DMS114 treated with DMSO at 0.1 percent for 48 hours (cell line): ENCODE results near the gene ZNF132.
A peak's percentile ranks its signal among the peaks of the same experiment; 100 is the strongest.
"Not testable (repeated sequence)": the region's sequence is repeated elsewhere in the genome, so short reads cannot be mapped to it uniquely, and the experiment has no call there.

Source experiments
- DNase-seq: peaks from one replicate; lab custom pipeline; 2025; ENCODE audit not compliant: unreplicated experiment; lab: John Stamatoyannopoulos, UW

Gene ZNF132

GRCh38 chr19:58468216-58468839 lies 28.4 kb upstream of the ZNF132 start:
- DNase-seq = no peak

DNA sequence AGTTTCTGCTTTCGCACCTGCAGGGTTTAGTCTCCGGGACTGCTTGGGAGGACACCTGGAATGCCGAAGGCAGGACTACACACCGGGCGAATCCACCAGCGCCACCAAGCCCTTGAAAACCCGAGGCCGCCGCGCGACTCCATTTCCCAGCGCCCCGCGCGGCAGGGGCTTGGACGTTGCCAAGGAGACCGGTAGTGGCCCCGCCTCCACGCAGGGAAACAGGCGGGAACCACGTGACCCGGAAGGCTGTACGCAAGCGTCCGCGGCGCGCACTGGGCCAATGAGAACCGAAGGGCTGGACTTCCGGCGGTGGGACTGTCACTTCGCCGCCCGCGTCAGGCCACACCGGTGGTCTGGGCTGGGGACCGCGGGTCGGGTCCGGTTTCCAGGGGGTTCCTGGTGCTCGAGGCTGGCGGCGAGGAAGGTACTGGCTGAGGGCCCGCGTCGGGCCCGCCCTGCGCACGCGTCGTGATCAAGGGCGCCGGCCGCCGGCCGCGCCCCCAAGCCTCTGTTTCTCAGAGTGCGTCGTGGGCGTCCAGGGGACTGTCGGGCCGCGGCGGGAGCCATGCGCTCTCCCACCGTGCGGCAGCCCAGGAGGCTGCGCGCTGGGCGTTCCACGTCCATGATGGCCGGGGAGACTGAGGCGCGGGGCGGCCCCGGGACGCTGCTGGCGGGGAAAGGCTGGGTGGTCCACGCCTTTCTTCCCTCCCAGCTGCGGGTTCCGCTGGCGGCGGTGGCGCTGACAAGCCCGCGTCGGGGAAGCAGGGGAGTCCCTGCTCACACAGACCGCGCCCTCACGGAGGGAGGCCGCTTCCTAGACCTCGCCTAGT lies 27.0 kb upstream of the ZNF132 start, which contains the start of gene ZNF324:
Gene ZNF324 (plus strand): TSS at position 321 of the 830 bp plus-strand sequence. CDS start 2,106 bp downstream, outside the sequence.
- peak; percentile 92 for DNase-seq

DNA sequence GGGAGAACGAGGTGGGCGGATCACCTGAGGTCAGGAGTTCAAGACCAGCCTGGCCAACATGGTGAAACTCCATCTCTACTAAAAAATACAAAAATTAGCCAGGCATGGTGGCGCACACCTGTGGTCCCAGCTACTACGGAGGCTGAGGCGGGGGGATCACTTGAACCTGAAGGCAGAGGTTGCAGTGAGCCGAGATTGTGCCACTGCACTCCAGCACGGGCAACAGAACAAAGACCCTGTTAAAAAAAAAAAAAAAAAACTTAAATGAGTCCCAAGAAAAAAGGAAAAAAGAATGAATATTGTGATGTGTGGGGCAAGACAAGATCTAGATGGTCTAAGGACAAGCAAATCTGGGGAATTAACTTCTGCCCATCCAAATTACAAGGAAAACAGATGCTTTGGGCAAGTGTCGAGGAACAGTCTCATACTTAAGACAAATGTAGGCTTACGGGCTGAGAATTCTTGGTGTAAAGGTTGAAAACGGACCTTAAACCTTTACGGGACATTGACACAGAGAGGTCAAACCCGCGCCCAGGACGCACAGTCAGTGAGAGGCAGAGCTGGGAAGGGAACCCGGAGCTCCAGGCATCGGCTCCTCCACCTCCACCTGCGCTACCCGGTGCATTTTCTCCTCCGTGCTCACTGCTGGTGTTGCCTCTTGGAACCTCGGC lies 26.3 kb upstream of the ZNF132 start:
- DNase-seq = no peak

- no peak for DNase-seq
Measured at GRCh38 chr19:58460039-58460438, 20.1 kb upstream of the ZNF132 start.

DNA sequence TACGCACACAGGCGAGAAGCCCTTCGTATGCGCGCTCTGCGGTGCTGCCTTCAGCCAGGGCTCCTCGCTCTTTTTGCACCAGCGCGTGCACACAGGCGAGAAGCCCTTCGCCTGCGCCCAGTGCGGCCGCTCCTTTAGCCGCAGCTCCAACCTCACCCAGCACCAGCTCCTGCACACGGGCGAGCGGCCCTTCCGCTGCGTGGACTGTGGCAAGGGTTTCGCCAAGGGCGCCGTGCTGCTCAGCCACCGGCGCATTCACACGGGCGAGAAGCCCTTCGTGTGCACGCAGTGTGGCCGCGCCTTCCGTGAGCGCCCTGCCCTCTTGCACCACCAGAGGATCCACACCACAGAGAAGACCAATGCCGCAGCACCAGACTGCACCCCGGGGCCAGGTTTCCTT lies 16.2 kb upstream of the ZNF132 start:
- no peak for DNase-seq

DNA sequence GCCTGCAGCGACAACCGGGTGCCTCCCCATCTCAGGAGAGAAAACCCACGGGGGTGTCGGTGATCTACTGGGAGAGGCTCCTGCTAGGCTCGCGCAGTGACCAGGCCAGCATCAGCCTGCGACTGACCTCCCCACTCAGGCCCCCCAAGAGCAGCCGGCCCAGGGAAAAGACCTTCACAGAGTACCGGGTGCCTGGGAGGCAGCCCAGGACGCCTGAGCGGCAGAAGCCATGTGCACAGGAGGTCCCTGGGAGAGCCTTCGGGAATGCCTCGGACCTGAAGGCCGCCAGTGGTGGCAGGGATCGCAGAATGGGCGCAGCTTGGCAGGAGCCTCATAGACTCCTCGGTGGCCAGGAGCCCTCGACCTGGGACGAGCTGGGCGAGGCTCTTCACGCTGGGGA lies 15.4 kb upstream of the ZNF132 start:
- no peak for DNase-seq

- no peak for DNase-seq
Measured at GRCh38 chr19:58453743-58454142, 13.8 kb upstream of the ZNF132 start.

DNA sequence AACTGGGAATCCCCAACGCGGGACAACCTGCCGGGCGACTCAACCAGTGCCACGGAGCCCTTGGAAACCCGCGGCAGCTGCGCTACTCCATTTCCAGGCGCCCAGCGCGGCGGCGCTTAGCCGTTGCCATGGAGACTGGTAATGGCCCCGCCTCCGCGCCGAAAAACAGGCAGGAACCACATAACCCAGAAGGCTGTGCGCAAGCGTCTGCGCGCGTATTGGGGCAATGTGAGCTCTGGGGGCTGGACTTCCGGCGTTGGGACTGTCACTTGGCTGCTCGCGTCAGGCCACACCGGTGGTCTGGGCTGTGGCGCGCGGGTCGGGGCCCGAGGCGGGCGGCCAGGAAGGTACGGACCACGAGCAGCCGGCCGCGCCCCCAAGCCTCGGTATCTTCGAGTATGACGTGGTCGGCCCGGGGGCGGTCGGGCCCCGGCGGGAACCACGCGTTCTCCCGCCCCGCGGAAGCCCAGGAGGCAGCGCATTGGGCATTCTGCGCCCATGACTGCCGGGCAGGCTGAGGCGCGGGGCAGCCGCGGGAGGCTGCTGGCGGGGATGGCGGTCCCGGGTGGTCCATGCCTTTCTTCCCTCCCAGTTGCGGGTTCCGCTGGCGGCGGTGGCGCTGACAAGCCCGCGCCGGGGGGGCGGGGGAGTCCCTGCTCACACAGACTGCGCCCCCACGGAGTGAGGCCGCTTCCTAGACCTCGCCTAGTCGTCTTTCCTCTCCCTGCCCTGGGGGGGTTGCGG lies 11.6 kb upstream of the ZNF132 start, which contains the start of gene ZNF324B:
Gene ZNF324B (plus strand): TSS at position 265 of the 744 bp plus-strand sequence. CDS start 2,080 bp downstream, outside the sequence.
- peak; percentile 94 for DNase-seq

- DNase-seq = no peak
Measured at GRCh38 chr19:58450856-58451357, 11.0 kb upstream of the ZNF132 start.

GRCh38 chr19:58449980-58450379 lies 10.0 kb upstream of the ZNF132 start:
- DNase-seq = not testable (repeated sequence)

DNA sequence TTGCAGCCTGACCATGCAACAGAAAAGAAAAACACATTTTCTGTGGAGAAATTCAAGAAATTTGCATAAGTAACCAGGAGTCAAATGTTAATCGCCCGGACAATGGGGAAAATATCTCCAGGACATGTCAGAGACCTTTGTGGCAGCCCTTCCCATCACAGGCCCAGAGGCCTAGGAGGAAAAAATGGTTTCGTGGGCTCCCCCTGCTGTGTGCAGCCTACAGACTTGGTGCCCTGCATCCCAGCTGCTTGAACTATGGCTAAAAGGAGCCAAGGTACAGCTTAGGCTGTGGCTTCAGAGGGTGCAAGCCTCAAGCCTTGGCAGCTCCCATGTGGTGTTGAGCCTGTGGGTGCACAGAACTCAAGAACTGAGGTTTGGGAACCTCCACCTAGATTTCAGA lies 8.9 kb upstream of the ZNF132 start:
- DNase-seq = not testable (repeated sequence)

DNA sequence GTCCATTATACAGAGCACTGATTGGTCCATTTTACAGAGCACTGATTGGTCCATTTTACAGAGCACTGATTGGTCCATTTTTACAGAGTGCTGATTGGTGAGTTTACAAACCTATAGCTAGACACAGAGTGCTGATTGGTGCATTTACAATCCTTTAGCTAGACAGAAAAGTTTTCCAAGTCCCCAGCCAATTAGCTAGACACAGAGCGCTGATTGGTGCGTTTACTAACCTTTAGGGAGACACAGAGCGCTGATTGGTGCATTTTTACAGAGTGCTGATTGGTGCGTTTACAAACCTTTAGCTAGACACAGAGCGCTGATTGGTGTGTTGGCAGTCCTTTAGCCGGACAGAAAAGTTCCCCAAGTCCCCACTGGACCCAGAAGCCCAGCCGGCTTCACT lies 3.0 kb upstream of the ZNF132 start:
- DNase-seq = not testable (repeated sequence)

DNA sequence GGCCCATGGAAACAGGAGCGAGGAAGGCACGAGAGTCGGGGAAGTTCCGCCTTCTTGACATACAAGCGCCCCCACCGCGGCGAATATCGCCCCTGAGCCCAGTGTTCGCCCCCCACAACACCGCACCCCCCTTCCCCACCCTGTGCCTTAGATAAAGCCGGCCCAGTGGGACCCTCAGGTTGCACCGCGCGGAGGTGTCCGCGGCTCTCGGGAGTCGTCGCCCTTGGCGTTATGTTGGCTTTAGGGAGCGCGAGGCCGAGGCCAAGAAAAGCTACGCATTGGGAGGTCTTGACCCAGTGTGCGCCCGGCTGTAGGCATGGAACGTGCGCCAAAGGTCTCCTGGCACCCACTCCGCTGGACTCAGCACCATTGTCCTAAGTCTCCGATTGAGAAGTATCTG lies 603 bp upstream of the ZNF132 start:
- DNase-seq = no peak

DNA sequence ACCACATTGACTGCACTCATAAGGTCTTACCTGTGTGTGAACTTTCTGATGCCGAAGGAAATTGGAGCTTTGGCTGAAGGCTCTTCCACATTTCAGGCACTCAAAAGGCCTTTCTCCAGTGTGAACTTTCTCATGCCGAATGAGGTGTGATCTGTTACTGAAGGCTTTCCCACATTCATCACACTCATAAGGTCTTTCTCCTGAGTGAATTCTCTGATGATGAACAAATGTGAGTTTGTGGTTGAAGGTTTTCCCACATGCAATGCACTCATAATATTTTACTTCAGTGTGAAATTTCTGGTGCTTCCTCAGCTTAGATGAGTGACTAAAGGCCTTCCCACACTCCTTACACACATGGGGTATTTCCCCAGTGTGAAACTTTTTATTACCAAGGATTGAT lies 5.7 kb downstream of the ZNF132 start:
- no peak for DNase-seq

GRCh38 chr19:58429745-58430144 lies 10.2 kb downstream of the ZNF132 start:
- DNase-seq = no peak

DNA sequence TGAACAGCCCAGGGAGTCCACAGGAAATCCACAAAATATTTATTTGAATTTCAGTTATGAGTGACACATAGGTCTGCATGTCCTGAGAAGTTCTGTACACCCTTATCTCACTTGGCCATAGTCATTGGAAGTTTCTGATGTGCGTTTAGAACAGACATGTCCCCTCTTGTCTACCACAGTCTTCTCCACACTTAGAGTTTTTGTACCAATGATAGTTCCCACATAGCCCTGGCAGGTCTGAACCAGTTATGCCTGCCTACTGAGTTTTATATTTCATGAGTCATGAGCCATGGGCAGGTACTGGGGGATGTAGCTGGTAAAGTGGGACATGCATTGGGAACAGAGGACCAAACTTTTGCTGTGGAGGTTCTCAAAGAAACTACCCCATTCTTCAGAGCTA lies 11.3 kb downstream of the ZNF132 start:
- no peak for DNase-seq

DNA sequence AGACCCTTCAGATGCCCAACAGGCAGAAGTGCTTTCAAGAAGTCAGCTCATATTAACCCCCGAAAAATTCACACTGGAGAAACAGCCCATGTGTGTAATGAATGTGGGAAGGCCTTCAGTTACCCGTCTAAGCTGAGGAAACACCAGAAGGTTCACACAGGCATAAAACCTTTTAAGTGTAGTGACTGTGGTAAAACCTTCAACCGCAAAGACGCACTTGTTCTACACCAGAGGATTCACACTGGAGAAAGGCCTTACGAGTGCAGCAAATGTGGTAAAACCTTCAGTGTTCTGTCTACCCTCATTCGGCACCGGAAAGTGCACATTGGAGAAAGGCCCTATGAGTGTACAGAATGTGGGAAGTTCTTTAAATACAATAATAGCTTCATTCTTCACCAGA lies 22.9 kb downstream of the ZNF132 start:
- no peak for DNase-seq

- DNase-seq = no peak
Measured at GRCh38 chr19:58416604-58417003, 23.3 kb downstream of the ZNF132 start.

- DNase-seq = peak; percentile 63
Measured at GRCh38 chr19:58409010-58409790, 30.8 kb downstream of the ZNF132 start.
